IMR-90 (cell line): ENCODE results near the gene L3MBTL4. TPM values are rescaled to one million over a fixed set of nuclear protein-coding genes. Genes with fewer than 3 reads are reported as not detected.

ENCODE experiments used
- ATAC-seq: fragments of 200-7000 bp; cut with Tn5 transposase; 2 replicates; pipeline ENCODE4 v1.9.1; 2020; ENCODE audit warnings: low read depth, mild to moderate bottlenecking, moderate library complexity
- BruUV-seq: library from RNA; stranded (reverse); fragments of 400-500 nt; replicated peaks from 2 replicates; lab custom pipeline; 2021; lab: Mats Ljungman, UMichigan
- CTCF ChIA-PET: fragments of 300-600 bp; formaldehyde crosslinking; extraction: SDS; loops from one replicate; lab custom pipeline; 2021; ENCODE audit warnings: antibody characterized with exemption; lab: Yijun Ruan, JAX
- POLR2A ChIA-PET: fragments of 300-600 bp; sonication (Branson Sonifier 250); formaldehyde crosslinking; loops from one replicate; lab custom pipeline; 2022; ENCODE audit warnings: antibody characterized with exemption; ENCODE audit not compliant: unreplicated experiment; lab: Charles Lee
- DNase-seq: peaks from one replicate; pipeline ENCODE4 v3.0.0; 2013
- H2AFZ ChIP-seq: replicated peaks from 2 replicates; pipeline ENCODE3; 2013; ENCODE audit warnings: low read length, mild to moderate bottlenecking; ENCODE audit not compliant: poor library complexity
- H2AK5ac ChIP-seq: 2 replicates; pipeline ENCODE4 v1.6.1; 2013; ENCODE audit warnings: low read depth, low read length, inconsistent platforms
- H2AK9ac ChIP-seq: replicated peaks from 2 replicates; pipeline ENCODE3; 2013; ENCODE audit warnings: mild to moderate bottlenecking, low read depth, low read length, moderate library complexity; ENCODE audit not compliant: poor library complexity
- H2BK120ac ChIP-seq: 2 replicates; pipeline ENCODE4 v1.6.1; 2013; ENCODE audit warnings: low read depth, low read length, inconsistent platforms
- H2BK15ac ChIP-seq: 3 replicates; pipeline ENCODE4 v1.6.1; 2013; ENCODE audit warnings: low read depth, low read length, inconsistent platforms
- H2BK20ac ChIP-seq: 2 replicates; pipeline ENCODE4 v1.6.1; 2013; ENCODE audit warnings: low read depth, mild to moderate bottlenecking, inconsistent platforms, low read length, moderate library complexity
- H2BK5ac ChIP-seq: 2 replicates; pipeline ENCODE4 v1.6.1; 2013; ENCODE audit warnings: mild to moderate bottlenecking, low read depth, low read length, inconsistent platforms; ENCODE audit not compliant: poor library complexity, severe bottlenecking
- H3K14ac ChIP-seq: replicated peaks from 2 replicates; pipeline ENCODE4 v1.6.1; 2013; ENCODE audit warnings: low read depth, low read length, inconsistent platforms
- H3K18ac ChIP-seq: 2 replicates; pipeline ENCODE4 v1.6.1; 2013; ENCODE audit warnings: low read depth, low read length, control low read depth
- H3K23ac ChIP-seq: 2 replicates; pipeline ENCODE4 v1.6.1; 2013; ENCODE audit warnings: low read depth, low read length, inconsistent platforms
- H3K27ac ChIP-seq: 2 replicates; pipeline ENCODE4 v1.5.1; 2013; ENCODE audit warnings: mild to moderate bottlenecking, control low read depth, low read length; ENCODE audit not compliant: insufficient read depth
- H3K27me3 ChIP-seq: 2 replicates; pipeline ENCODE4 v1.6.1; 2013; ENCODE audit warnings: low read length; ENCODE audit not compliant: control insufficient read depth, insufficient read depth
- H3K36me3 ChIP-seq: 2 replicates; pipeline ENCODE4 v1.6.1; 2013; ENCODE audit warnings: low read length, mixed read lengths; ENCODE audit not compliant: control insufficient read depth, insufficient read depth
- H3K4ac ChIP-seq: 2 replicates; pipeline ENCODE4 v1.6.1; 2013; ENCODE audit warnings: low read depth, low read length, inconsistent platforms
- H3K4me1 ChIP-seq: 2 replicates; pipeline ENCODE4 v1.6.1; 2013; ENCODE audit warnings: low read length, mixed read lengths; ENCODE audit not compliant: control insufficient read depth, insufficient read depth
- H3K4me2 ChIP-seq: 2 replicates; pipeline ENCODE4 v1.6.1; 2013; ENCODE audit warnings: low read depth, mild to moderate bottlenecking, control low read depth, low read length, moderate library complexity
- H3K4me3 ChIP-seq: 2 replicates; pipeline ENCODE4 v1.5.1; 2013; ENCODE audit warnings: low read depth, mild to moderate bottlenecking, control low read depth, low read length, moderate library complexity; ENCODE audit not compliant: insufficient read depth
- H3K56ac ChIP-seq: 2 replicates; pipeline ENCODE4 v1.6.1; 2013; ENCODE audit warnings: low read length, inconsistent platforms; ENCODE audit not compliant: insufficient read depth; ENCODE audit errors: extremely low read depth
- H3K79me1 ChIP-seq, 2 experiments: 2 replicates each; pipeline ENCODE4 v1.6.1; 2013; ENCODE audit warnings: low read length in 2 of 2, inconsistent platforms in 1 of 2, low read depth in 1 of 2
- H3K9ac ChIP-seq: 2 replicates; pipeline ENCODE4 v1.6.1; 2013; ENCODE audit warnings: low read depth, low read length, control low read depth
- H3K9me1 ChIP-seq: 2 replicates; pipeline ENCODE4 v1.6.1; 2013; ENCODE audit warnings: low read length, inconsistent platforms; ENCODE audit not compliant: insufficient read depth
- H3K9me3 ChIP-seq: 2 replicates; pipeline ENCODE4 v1.6.1; 2013; ENCODE audit warnings: low read length; ENCODE audit not compliant: control insufficient read depth, insufficient read depth
- H4K20me1 ChIP-seq: 2 replicates; pipeline ENCODE4 v1.6.1; 2013; ENCODE audit warnings: low read length, inconsistent platforms; ENCODE audit not compliant: insufficient read depth
- H4K5ac ChIP-seq: 2 replicates; pipeline ENCODE4 v1.6.1; 2013; ENCODE audit warnings: mild to moderate bottlenecking, low read depth, low read length, control low read depth
- H4K8ac ChIP-seq, 2 experiments: 2 replicates each; pipeline ENCODE4 v1.6.1; 2013; ENCODE audit warnings: low read depth in 2 of 2, low read length in 2 of 2, control low read depth in 1 of 2, inconsistent platforms in 1 of 2
- H4K91ac ChIP-seq: 2 replicates; pipeline ENCODE4 v1.6.1; 2013; ENCODE audit warnings: low read depth, low read length, inconsistent platforms; ENCODE audit not compliant: insufficient read depth
- BHLHE40 ChIP-seq: fragments of 150-350 bp; IDR thresholded peaks from 2 replicates; pipeline ENCODE4 v1.6.1; 2016; ENCODE audit warnings: mild to moderate bottlenecking, low read depth, low read length
- CEBPB ChIP-seq: IDR thresholded peaks from 2 replicates; pipeline ENCODE4 v1.6.1; 2012; ENCODE audit warnings: low read depth, low read length, improper control_type of control experiment
- CHD1 ChIP-seq: IDR thresholded peaks from 2 replicates; pipeline ENCODE4 v1.6.1; 2012; ENCODE audit warnings: low read depth, low read length, improper control_type of control experiment
- FOS ChIP-seq: fragments of 150-350 bp; IDR thresholded peaks from 2 replicates; pipeline ENCODE4 v1.6.1; 2016; ENCODE audit warnings: low read depth, low read length
- MAFK ChIP-seq: IDR thresholded peaks from 2 replicates; pipeline ENCODE4 v1.6.1; 2012; ENCODE audit warnings: low read depth, low read length, improper control_type of control experiment
- MAZ ChIP-seq: IDR thresholded peaks from 2 replicates; pipeline ENCODE4 v1.6.1; 2012; ENCODE audit warnings: low read depth, mild to moderate bottlenecking, low read length, improper control_type of control experiment, moderate library complexity, borderline replicate concordance
- MXI1 ChIP-seq: IDR thresholded peaks from 2 replicates; pipeline ENCODE4 v1.6.1; 2012; ENCODE audit warnings: low read depth, mild to moderate bottlenecking, low read length, moderate library complexity, borderline replicate concordance
- NFE2L2 ChIP-seq: fragments of 150-350 bp; IDR thresholded peaks from 2 replicates; pipeline ENCODE4 v1.6.1; 2016; ENCODE audit warnings: low read depth, mild to moderate bottlenecking, low read length
- POLR2A ChIP-seq: IDR thresholded peaks from 2 replicates; pipeline ENCODE4 v1.6.1; 2012; ENCODE audit warnings: mild to moderate bottlenecking, low read depth, low read length
- RAD21 ChIP-seq: IDR thresholded peaks from 2 replicates; pipeline ENCODE4 v1.6.1; 2012; ENCODE audit warnings: low read length, improper control_type of control experiment
- RCOR1 ChIP-seq: IDR thresholded peaks from 2 replicates; pipeline ENCODE4 v1.6.1; 2012; ENCODE audit warnings: mild to moderate bottlenecking, low read length, improper control_type of control experiment; ENCODE audit not compliant: insufficient replicate concordance
- RFX5 ChIP-seq: IDR thresholded peaks from 2 replicates; pipeline ENCODE4 v1.8.0; 2012; ENCODE audit warnings: low read depth, mild to moderate bottlenecking, low read length, moderate library complexity
- SMC3 ChIP-seq: fragments of 150-350 bp; IDR thresholded peaks from 2 replicates; pipeline ENCODE4 v1.6.1; 2016; ENCODE audit warnings: low read depth, mild to moderate bottlenecking, antibody characterized with exemption, low read length, moderate library complexity
- WGBS, 2 experiments: methylation state at CpG; one replicate each; pipeline versions ENCODE4 v1.1.5 to v1.1.7; 2013; ENCODE audit warnings: missing lambda C conversion rate in 2 of 2; ENCODE audit not compliant: insufficient read length in 1 of 2; ENCODE audit errors: extremely low coverage in 2 of 2; 5-methylcytosine and 5-hydroxymethylcytosine counted together
- dilution Hi-C: fragments of 300-500 bp; cut with HindIII; formaldehyde crosslinking; loops from one replicate; pipeline ENCODE4 v1.14.3; 2018; ENCODE audit warnings: low sequenced_read_pairs; ENCODE audit not compliant: unreplicated experiment
- in situ Hi-C: fragments of 300-500 bp; cut with MboI; formaldehyde crosslinking; loops from 3 replicates; pipeline ENCODE4 v1.14.3; 2019; ENCODE audit warnings: low sequenced_read_pairs, inconsistent platforms, mixed read lengths
- intact Hi-C: fragments of 100-400 bp; cut with micrococcal nuclease; formaldehyde crosslinking; loops from 2 replicates; pipeline ENCODE4 v1.10.0; 2022
- polyA plus RNA-seq, 3 experiments: library from polyadenylated mRNA; depleted of rRNA; stranded (reverse); fragments of >200 nt; gene quantifications; 2 replicates each; pipeline ENCODE4 v1.2.3, GENCODE V29; 2012; ENCODE audit warnings: low replicate concordance in 1 of 3
- total RNA-seq: library from RNA; depleted of rRNA; stranded (reverse); fragments of >200 nt; gene quantifications from 2 replicates; pipeline ENCODE4 v1.2.3, GENCODE V29; 2012
- TF ChIP-seq, protein P1 (sequence below): fragments of 150-350 bp; IDR thresholded peaks from 2 replicates; pipeline ENCODE4 v1.6.1; 2016; ENCODE audit warnings: low read depth, mild to moderate bottlenecking, low read length, moderate library complexity, borderline replicate concordance
- TF ChIP-seq, protein P2 (sequence below): conservative IDR thresholded peaks from 2 replicates; pipeline ENCODE4 v1.5.1; 2012; ENCODE audit warnings: mild to moderate bottlenecking, low read depth, low read length, improper control_type of control experiment
- TF ChIP-seq, protein P3 (sequence below): fragments of 150-350 bp; IDR thresholded peaks from 2 replicates; pipeline ENCODE4 v1.6.1; 2017; ENCODE audit warnings: mild to moderate bottlenecking, antibody characterized with exemption, low read length, low read depth

Gene L3MBTL4
- total and polyA plus RNA-seq, 2 of the 4 experiments (the other 2 are of a cell fraction), result under 0.01 to 0.02 TPM

DNA sequence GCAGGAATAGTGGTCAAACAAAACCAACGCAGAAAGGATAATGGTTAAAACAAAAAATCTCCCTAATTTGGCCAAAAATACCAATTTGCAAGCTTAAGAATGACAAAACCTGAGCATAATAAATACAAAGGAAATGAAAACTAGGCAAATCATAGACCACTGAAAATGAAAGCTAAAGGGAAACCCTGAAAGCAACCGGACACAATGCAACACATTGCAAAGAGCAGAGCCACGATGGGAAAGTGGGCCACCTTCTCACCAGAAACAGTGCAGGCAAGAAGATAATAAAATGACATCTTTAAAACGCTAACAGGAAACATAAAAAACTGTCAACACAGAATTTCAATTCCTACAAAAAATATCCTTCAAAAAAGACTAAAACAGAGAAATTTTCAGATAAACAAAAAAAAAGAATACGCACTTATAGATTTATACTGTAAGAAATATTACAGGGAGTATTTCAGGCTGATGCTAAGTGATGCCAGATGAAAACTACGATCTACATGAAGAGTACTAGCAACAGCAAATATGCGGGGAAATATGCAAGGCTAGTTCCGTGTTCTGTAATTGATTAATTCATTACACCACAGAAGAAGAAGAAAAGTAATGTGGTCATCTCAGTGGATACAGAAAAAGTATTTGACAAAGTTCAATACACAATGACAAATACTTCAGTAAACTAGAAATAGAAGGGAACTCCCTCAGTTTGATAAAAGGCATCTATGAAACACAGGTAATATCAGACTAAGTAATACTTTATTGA lies 239.5 kb downstream of the L3MBTL4 start:
- intact Hi-C loops (no loop called here), in situ Hi-C loops (no loop called here), dilution Hi-C loops (no loop called here)
- no CpG with 5 or more reads among the region's 8 CpGs for WGBS, 2 experiments
- Histone ChIP-seq H2BK120ac (no peak overlapping the region), H3K27me3 (peaks cover 2% of the 10 kb centered on the region), H4K20me1 (no peaks in the 10 kb centered on the region), H3K4me1 (no peaks in the 10 kb centered on the region), H3K56ac (no peak overlapping the region), H3K9me3 (no peaks in the 10 kb centered on the region), H2AK9ac (no peak overlapping the region), H3K36me3 (no peaks in the 10 kb centered on the region), H2AFZ (no peak overlapping the region), H3K9me1 (no peaks in the 10 kb centered on the region), H2BK15ac (no peak overlapping the region), H3K4me2 (no peak overlapping the region), H3K14ac (no peak overlapping the region), H2BK5ac (no peak overlapping the region), H2BK20ac (no peak overlapping the region), H3K23ac (no peak overlapping the region), H3K18ac (no peak overlapping the region), H2AK5ac (no peak overlapping the region), H3K4me3 (no peak overlapping the region), H3K4ac (no peak overlapping the region), H4K91ac (no peak overlapping the region), H3K9ac (no peak overlapping the region), H3K79me1 (no peaks in the 10 kb centered on the region), H4K5ac (no peak overlapping the region), H3K27ac (no peak overlapping the region), H4K8ac (no peak overlapping the region)
- BruUV-seq, result no TSS peak
- DNase-seq (no peak), ATAC-seq (no peak)
- CTCF ChIA-PET, result no interaction called here
- POLR2A ChIA-PET, result no interaction called here
- TF ChIP-seq BHLHE40 (no peak), MAZ (no peak), NFE2L2 (no peak), MXI1 (no peak), SMC3 (no peak), RCOR1 (no peak), FOS (no peak), POLR2A (no peak), CEBPB (no peak), RFX5 (no peak), RAD21 (no peak), MAFK (no peak), CHD1 (no peak)
- TF ChIP-seq, protein P1, sequence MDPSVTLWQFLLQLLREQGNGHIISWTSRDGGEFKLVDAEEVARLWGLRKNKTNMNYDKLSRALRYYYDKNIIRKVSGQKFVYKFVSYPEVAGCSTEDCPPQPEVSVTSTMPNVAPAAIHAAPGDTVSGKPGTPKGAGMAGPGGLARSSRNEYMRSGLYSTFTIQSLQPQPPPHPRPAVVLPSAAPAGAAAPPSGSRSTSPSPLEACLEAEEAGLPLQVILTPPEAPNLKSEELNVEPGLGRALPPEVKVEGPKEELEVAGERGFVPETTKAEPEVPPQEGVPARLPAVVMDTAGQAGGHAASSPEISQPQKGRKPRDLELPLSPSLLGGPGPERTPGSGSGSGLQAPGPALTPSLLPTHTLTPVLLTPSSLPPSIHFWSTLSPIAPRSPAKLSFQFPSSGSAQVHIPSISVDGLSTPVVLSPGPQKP, result no peak
- TF ChIP-seq, protein P2, sequence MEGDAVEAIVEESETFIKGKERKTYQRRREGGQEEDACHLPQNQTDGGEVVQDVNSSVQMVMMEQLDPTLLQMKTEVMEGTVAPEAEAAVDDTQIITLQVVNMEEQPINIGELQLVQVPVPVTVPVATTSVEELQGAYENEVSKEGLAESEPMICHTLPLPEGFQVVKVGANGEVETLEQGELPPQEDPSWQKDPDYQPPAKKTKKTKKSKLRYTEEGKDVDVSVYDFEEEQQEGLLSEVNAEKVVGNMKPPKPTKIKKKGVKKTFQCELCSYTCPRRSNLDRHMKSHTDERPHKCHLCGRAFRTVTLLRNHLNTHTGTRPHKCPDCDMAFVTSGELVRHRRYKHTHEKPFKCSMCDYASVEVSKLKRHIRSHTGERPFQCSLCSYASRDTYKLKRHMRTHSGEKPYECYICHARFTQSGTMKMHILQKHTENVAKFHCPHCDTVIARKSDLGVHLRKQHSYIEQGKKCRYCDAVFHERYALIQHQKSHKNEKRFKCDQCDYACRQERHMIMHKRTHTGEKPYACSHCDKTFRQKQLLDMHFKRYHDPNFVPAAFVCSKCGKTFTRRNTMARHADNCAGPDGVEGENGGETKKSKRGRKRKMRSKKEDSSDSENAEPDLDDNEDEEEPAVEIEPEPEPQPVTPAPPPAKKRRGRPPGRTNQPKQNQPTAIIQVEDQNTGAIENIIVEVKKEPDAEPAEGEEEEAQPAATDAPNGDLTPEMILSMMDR, result no peak
- TF ChIP-seq, protein P3, sequence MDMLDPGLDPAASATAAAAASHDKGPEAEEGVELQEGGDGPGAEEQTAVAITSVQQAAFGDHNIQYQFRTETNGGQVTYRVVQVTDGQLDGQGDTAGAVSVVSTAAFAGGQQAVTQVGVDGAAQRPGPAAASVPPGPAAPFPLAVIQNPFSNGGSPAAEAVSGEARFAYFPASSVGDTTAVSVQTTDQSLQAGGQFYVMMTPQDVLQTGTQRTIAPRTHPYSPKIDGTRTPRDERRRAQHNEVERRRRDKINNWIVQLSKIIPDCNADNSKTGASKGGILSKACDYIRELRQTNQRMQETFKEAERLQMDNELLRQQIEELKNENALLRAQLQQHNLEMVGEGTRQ, result no peak
